ES-I3 (cell line): ENCODE measurements around the gene ABHD4.
"Not testable (repeated sequence)": the region's sequence is repeated elsewhere in the genome, so short reads cannot be mapped to it uniquely, and the experiment has no call there.

Source experiments
- H3K36me3 ChIP-seq: 2 replicates; pipeline ENCODE4 v1.6.1; 2013; ENCODE audit warnings: mild to moderate bottlenecking, low read length, control low read depth, moderate library complexity; ENCODE audit not compliant: insufficient read depth
- H3K4me1 ChIP-seq: 2 replicates; pipeline ENCODE4 v1.6.1; 2013; ENCODE audit warnings: mild to moderate bottlenecking, control low read depth, low read length; ENCODE audit not compliant: insufficient read depth
- H3K9ac ChIP-seq: 2 replicates; pipeline ENCODE4 v1.6.1; 2013; ENCODE audit warnings: low read depth, mild to moderate bottlenecking, low read length, moderate library complexity
- H3K9me3 ChIP-seq: 2 replicates; pipeline ENCODE4 v1.6.1; 2013; ENCODE audit warnings: mild to moderate bottlenecking, low read length, moderate library complexity; ENCODE audit not compliant: control insufficient read depth, insufficient read depth

The ABHD4 gene

DNA sequence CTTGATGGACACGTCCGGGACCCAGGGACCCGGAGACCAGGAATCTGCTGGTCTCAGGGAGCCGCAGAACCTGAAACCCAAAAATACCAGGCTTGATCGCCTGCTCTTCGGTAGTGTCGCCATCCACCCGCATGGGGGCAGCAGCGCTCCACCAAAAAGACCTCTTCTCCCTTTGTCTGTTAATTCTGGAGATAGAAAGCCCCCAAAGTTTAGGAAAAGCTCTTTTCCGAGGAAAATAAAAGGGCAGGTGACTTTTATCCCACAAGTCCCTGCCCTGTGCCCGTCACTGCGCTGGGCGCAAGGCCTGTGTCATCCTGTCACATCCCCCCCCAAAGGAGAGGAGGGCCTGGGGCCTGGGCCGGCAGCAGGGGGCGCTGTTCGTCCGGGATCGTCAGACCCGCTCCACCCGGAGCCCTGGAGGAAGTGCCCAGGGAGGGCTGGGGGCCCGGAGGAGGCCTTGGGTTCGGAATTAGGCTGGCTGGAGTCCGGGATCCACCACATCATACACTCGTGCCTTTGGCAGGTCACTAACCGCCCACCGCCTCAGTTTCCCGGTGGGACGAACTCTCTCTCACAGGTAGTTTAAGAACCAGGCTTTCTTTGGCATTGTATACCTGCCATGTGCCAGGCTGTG is 41.0 kb upstream of the ABHD4 start:
- H3K4me1 ChIP-seq = peaks cover 25% of the 10 kb centered on the region
- H3K9me3 ChIP-seq = no peaks in the 10 kb centered on the region
- peak overlapping the region; percentile 25 for H3K9ac ChIP-seq
- no peaks in the 10 kb centered on the region for H3K36me3 ChIP-seq

DNA sequence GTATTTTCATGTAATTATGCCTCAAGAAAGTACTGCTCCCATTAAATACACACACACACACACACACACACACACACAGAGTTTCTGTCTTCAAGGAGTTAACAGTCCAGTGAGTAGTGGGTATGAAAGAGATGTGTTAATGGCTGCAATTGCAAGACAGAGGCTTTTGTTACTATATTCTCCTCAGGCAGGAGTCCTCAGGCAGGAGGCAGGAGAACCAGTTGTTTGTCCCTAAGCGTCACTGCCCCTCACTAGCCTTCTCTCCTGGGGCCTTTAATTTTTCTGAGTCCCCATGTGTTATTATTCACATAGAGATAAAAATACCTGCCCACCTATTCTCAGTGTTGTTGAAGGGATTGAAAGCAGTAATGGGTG is 40.3 kb upstream of the ABHD4 start:
- Histone ChIP-seq H3K9me3 (no peaks in the 10 kb centered on the region), H3K4me1 (peaks cover 23% of the 10 kb centered on the region), H3K9ac (peak overlapping the region; percentile 25; the same call in 1 of the 2 replicates), H3K36me3 (no peaks in the 10 kb centered on the region)

DNA sequence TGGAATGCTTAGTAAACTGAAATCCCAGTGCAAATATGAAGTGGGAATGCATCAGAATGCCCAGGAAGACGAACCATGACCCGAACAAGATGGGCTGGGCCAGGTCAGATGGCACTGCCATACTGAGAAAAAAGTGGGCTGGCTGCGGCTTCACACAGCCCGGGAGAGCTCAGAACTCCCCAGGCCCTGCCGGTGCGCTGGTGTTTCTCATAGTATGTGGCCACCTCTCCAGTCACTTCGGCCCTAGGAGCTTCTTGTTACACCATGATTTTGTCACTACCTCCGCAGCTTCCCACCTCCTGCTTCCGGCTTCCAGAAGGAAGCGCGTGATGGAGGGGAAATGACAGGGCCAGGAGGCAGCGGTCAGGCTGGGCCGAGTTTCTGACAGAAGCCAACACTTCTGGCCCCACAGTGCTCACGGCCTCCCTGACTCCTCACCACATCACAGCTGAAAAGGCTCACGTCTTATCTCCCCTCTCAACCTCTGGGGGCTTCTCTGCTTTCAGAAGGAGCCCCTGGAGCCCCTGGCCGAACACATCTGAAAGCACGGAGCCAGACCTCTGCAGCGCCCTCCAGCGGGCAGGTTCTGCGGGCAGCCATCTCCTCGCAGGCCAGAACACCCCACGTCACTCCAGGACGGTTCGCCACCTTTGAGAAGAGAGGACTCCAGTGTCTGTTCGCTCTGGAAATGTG is 39.7 kb upstream of the ABHD4 start:
- Histone ChIP-seq H3K36me3 (no peaks in the 10 kb centered on the region), H3K4me1 (peaks cover 23% of the 10 kb centered on the region), H3K9ac (no peak overlapping the region), H3K9me3 (no peaks in the 10 kb centered on the region)

GRCh38 chr14:22559041-22559440 is 39.1 kb upstream of the ABHD4 start:
- no peaks in the 10 kb centered on the region for H3K9me3 ChIP-seq
- peaks cover 23% of the 10 kb centered on the region for H3K4me1 ChIP-seq
- H3K9ac ChIP-seq = no peak overlapping the region
- peaks cover 4% of the 10 kb centered on the region; the same call in 1 of the 2 replicates for H3K36me3 ChIP-seq

DNA sequence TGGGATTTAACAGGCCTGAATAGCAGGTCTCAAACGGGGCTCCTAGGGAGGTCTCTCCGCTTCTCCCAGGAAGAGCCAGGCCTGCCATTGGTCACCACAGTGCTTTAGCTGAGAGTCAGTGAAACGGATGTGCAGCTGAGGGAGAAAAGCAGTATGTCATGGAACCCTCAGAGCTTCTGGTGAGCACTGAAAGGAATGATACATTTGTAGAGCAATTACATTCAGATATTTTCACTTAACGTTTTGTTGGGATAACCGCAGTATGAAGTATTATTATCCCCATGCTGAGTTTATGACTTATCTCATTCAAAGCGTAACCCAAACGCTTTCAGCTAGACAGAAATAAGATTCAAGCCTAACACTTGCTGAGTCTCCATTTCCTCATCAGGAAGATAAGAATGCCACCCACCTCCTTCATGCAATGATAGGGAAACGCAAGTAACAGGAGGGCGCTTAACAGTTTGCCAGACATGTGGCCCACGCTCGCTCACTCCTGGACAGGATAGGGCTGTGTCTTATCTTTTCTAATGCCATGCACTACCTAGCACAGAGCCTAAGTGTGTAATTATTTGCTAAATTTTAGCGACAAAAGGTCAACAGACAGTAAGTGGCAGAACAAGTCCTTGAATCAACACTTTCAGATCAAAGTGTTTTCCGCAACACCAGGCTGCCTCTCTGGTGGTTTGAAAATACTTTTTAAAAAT is 37.3 kb upstream of the ABHD4 start:
- Histone ChIP-seq H3K4me1 (peaks cover 22% of the 10 kb centered on the region), H3K9ac (no peak overlapping the region), H3K9me3 (no peaks in the 10 kb centered on the region), H3K36me3 (peaks cover 4% of the 10 kb centered on the region)

GRCh38 chr14:22561366-22561660 is 36.8 kb upstream of the ABHD4 start:
- Histone ChIP-seq H3K9me3 (no peaks in the 10 kb centered on the region), H3K4me1 (peaks cover 17% of the 10 kb centered on the region), H3K36me3 (peaks cover 4% of the 10 kb centered on the region), H3K9ac (no peak overlapping the region)

- no peaks in the 10 kb centered on the region for H3K9me3 ChIP-seq
- no peak overlapping the region for H3K9ac ChIP-seq
- peaks cover 4% of the 10 kb centered on the region for H3K36me3 ChIP-seq
- H3K4me1 ChIP-seq = peaks cover 12% of the 10 kb centered on the region
Measured at GRCh38 chr14:22561661-22562579, 36.2 kb upstream of the ABHD4 start.

GRCh38 chr14:22563987-22564386 is 34.1 kb upstream of the ABHD4 start:
- Histone ChIP-seq H3K9me3 (no peaks in the 10 kb centered on the region), H3K36me3 (peaks cover 8% of the 10 kb centered on the region), H3K4me1 (0 out of 2 replicates have a peak, but pooled peaks cover 3% of the 10 kb centered on the region), H3K9ac (no peak overlapping the region)

GRCh38 chr14:22564463-22564862 is 33.6 kb upstream of the ABHD4 start:
- peaks cover 8% of the 10 kb centered on the region for H3K36me3 ChIP-seq
- no peak overlapping the region for H3K9ac ChIP-seq
- 0 out of 2 replicates have a peak, but pooled peaks cover 3% of the 10 kb centered on the region for H3K4me1 ChIP-seq
- H3K9me3 ChIP-seq = no peaks in the 10 kb centered on the region

DNA sequence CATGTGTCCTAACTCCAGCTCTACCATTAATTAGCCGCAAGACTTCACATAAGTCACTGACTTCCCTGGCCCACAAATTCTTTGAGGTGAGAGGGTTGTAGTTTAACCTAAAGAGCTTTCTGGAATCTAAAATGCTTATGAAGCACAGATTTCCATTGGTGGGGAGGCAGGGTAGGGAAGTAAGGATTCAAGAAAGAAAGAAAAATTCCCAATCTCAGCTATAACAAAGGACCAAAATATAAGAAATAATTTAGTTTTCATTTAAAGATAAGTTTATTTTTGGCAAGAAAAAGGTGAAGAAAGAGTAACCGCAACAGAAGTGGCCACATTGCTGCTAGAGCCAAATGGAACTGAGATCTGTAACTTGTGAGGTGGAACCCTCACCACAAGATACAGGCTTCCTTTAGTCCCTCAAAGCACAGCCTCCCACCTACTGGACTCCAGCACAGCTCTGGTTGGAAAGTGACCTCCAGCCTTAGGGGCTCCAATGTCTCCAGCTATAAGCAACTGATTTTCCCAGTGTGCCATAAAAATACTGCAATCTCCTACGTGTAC is 32.6 kb upstream of the ABHD4 start:
- Histone ChIP-seq H3K9ac (no peak overlapping the region), H3K9me3 (no peaks in the 10 kb centered on the region), H3K36me3 (peaks cover 8% of the 10 kb centered on the region), H3K4me1 (peaks cover 7% of the 10 kb centered on the region; the same call in 1 of the 2 replicates)

GRCh38 chr14:22566266-22566665 is 31.8 kb upstream of the ABHD4 start:
- H3K4me1 ChIP-seq, H3K9me3 ChIP-seq, H3K36me3 ChIP-seq, H3K9ac ChIP-seq: not testable (repeated sequence)

DNA sequence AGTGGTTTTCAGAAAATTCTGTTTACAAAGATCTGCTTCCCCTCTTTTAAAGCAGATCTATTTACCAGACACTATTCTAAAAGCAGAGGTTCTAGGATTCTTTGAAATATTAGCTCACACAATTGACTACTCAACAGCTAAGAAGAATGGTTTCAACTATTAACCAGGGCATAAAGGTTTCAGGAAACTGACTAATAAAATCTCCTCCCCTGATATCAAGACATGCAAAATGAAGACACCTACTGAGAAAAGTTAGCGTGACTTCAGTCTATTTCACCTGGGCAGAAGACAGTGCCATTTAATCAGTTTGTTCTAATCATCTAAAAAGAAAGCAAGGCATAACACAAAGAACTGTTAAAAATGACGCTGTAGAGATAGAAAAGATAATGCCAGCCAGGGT is 31.3 kb upstream of the ABHD4 start:
- Histone ChIP-seq H3K4me1 (peaks cover 7% of the 10 kb centered on the region; the same call in 1 of the 2 replicates), H3K9me3 (no peaks in the 10 kb centered on the region), H3K9ac (no peak overlapping the region), H3K36me3 (peaks cover 11% of the 10 kb centered on the region)

GRCh38 chr14:22567437-22567836 is 30.7 kb upstream of the ABHD4 start:
- Histone ChIP-seq H3K9me3 (no peaks in the 10 kb centered on the region), H3K4me1 (peaks cover 7% of the 10 kb centered on the region; the same call in 1 of the 2 replicates), H3K9ac (no peak overlapping the region), H3K36me3 (peaks cover 11% of the 10 kb centered on the region)
